ENCODE measurements around the gene HIKESHI. TPM values are rescaled to one million over a fixed set of nuclear protein-coding genes. Genes with fewer than 3 reads are reported as not detected.

Gene HIKESHI
- total and polyA plus RNA-seq, 2 of the 13 experiments (the other 11 are each of a cell fraction or from before 2014, with no cell fraction given): 67.8 to 74.8 TPM

GRCh38 chr11:86302092-86302793 lies at the start of gene HIKESHI (continued):
- TF ChIP-seq ZHX1 (CRISPR knock-in tag; IDR thresholded peaks at IDR 0.05; ENCODE audit: low read depth) (no peak), ZNF224 (CRISPR knock-in tag; IDR thresholded peaks at IDR 0.05) (no peak), ZKSCAN1 (IDR thresholded peaks at IDR 0.05; ENCODE audit: low read length) (no peak), GATAD1 (CRISPR knock-in tag; IDR thresholded peaks at IDR 0.05) (peak; percentile 93), MTA1 (CRISPR knock-in tag; IDR thresholded peaks at IDR 0.05; ENCODE audit: borderline replicate concordance) (peak; percentile 30; the same call in 1 of the 2 replicates), NFIB (CRISPR knock-in tag; IDR thresholded peaks at IDR 0.05; ENCODE audit: borderline replicate concordance) (no peak), ZNF644 (CRISPR knock-in tag; IDR thresholded peaks at IDR 0.05; ENCODE audit: low read depth) (no peak), KAT2B (IDR thresholded peaks at IDR 0.05; ENCODE audit: borderline replicate concordance, low read depth, low read length) (no peak), PHF20 (CRISPR knock-in tag; IDR thresholded peaks at IDR 0.05) (peak; percentile 96), KLF15 (CRISPR knock-in tag; IDR thresholded peaks at IDR 0.05; ENCODE audit: borderline replicate concordance) (peak; percentile 76; the same call in 1 of the 2 replicates), ZNF17 (CRISPR knock-in tag; IDR thresholded peaks at IDR 0.05) (no peak), CREB1 (IDR thresholded peaks at IDR 0.05) (no peak), CREB1 (CRISPR knock-in tag; IDR thresholded peaks at IDR 0.05) (peak; percentile 93), PRDM15 (CRISPR knock-in tag; IDR thresholded peaks at IDR 0.05) (no peak), NR2F1 (CRISPR knock-in tag; IDR thresholded peaks at IDR 0.05) (peak; percentile 41 to 89; a peak in 3 of 4 replicates), ETV6 (CRISPR knock-in tag; conservative IDR thresholded peaks at IDR 0.05) (no peak), GPN1 (CRISPR knock-in tag; IDR thresholded peaks at IDR 0.05; ENCODE audit: borderline replicate concordance) (no peak), HNRNPK (IDR thresholded peaks at IDR 0.05; ENCODE audit: low read depth, low read length, poor library complexity, severe bottlenecking) (no peak), ZNF556 (CRISPR knock-in tag; IDR thresholded peaks at IDR 0.05; ENCODE audit: borderline replicate concordance) (peak; percentile 93; the same call in 1 of the 2 replicates), ZNF431 (CRISPR knock-in tag; IDR thresholded peaks at IDR 0.05; ENCODE audit: borderline replicate concordance, low read depth) (no peak; the same call in 1 of the 2 replicates), ZFP82 (CRISPR knock-in tag; IDR thresholded peaks at IDR 0.05; ENCODE audit: borderline replicate concordance) (no peak), MBNL3 (CRISPR knock-in tag; conservative IDR thresholded peaks at IDR 0.05) (no peak), RFXAP (CRISPR knock-in tag; IDR thresholded peaks at IDR 0.05; ENCODE audit: borderline replicate concordance) (no peak), ZFP1 (CRISPR knock-in tag; IDR thresholded peaks at IDR 0.05) (0 out of 2 replicates have a peak, but pooled peaks have one; percentile 58), HCFC1 (IDR thresholded peaks at IDR 0.05; ENCODE audit: low read depth, low read length) (peak; percentile 98)

Data from HepG2 (cell line).